ENCODE data around the gene CADM1. TPM values are rescaled to one million over a fixed set of nuclear protein-coding genes. Genes with fewer than 3 reads are reported as not detected.

Gene CADM1
- total RNA-seq, 2 donors from 2014 or later = 49.6 to 137 TPM

- no peaks in the 10 kb centered on the region for H3K4me1 ChIP-seq (replicated peaks)
- no peak for DNase-seq (ENCODE audit: low spot score)
- H3K9me3 ChIP-seq = no peaks in the 10 kb centered on the region
- 87% methylated on average over 1 of the region's 1 CpG for WGBS
- H3K36me3 ChIP-seq = no peaks in the 10 kb centered on the region
- no peak overlapping the region for H3K27ac ChIP-seq
- intact Hi-C loops (cut with DNase I) = no loop called here
- H3K27me3 ChIP-seq (replicated peaks; ENCODE audit: insufficient read depth) = no peaks in the 10 kb centered on the region
- no peak for TF ChIP-seq POLR2A (IDR thresholded peaks at IDR 0.05)
- TF ChIP-seq, protein P1, sequence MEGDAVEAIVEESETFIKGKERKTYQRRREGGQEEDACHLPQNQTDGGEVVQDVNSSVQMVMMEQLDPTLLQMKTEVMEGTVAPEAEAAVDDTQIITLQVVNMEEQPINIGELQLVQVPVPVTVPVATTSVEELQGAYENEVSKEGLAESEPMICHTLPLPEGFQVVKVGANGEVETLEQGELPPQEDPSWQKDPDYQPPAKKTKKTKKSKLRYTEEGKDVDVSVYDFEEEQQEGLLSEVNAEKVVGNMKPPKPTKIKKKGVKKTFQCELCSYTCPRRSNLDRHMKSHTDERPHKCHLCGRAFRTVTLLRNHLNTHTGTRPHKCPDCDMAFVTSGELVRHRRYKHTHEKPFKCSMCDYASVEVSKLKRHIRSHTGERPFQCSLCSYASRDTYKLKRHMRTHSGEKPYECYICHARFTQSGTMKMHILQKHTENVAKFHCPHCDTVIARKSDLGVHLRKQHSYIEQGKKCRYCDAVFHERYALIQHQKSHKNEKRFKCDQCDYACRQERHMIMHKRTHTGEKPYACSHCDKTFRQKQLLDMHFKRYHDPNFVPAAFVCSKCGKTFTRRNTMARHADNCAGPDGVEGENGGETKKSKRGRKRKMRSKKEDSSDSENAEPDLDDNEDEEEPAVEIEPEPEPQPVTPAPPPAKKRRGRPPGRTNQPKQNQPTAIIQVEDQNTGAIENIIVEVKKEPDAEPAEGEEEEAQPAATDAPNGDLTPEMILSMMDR (IDR thresholded peaks at IDR 0.05) = no peak
- no peak for TF ChIP-seq POLR2AphosphoS5 (IDR thresholded peaks at IDR 0.05)
- no peak overlapping the region for H3K4me3 ChIP-seq
These were observed 143.2 kb downstream of the CADM1 start for GRCh38 chr11:115361025-115361424.

GRCh38 chr11:115360186-115360824 lies 143.9 kb downstream of the CADM1 start:
- Histone ChIP-seq H3K4me3 (no peak overlapping the region), H3K27me3 (replicated peaks; ENCODE audit: insufficient read depth) (no peaks in the 10 kb centered on the region), H3K27ac (no peak overlapping the region), H3K4me1 (replicated peaks) (no peaks in the 10 kb centered on the region), H3K36me3 (no peaks in the 10 kb centered on the region), H3K9me3 (no peaks in the 10 kb centered on the region)
- TF ChIP-seq POLR2AphosphoS5 (IDR thresholded peaks at IDR 0.05) (no peak), POLR2A (IDR thresholded peaks at IDR 0.05) (no peak)
- TF ChIP-seq, protein P1 (IDR thresholded peaks at IDR 0.05) = no peak
- intact Hi-C loops (cut with DNase I) = no loop called here
- no peak for DNase-seq (ENCODE audit: low spot score)
- WGBS = 74% methylated on average over 7 of the region's 7 CpGs

- intact Hi-C loops (cut with DNase I) = no loop called here
- H3K9me3 ChIP-seq = no peaks in the 10 kb centered on the region
- TF ChIP-seq, protein P1 (IDR thresholded peaks at IDR 0.05) = no peak
- H3K36me3 ChIP-seq = no peaks in the 10 kb centered on the region
- DNase-seq (ENCODE audit: low spot score) = no peak
- no peak overlapping the region for H3K4me3 ChIP-seq
- no peaks in the 10 kb centered on the region for H3K4me1 ChIP-seq (replicated peaks)
- no peak overlapping the region for H3K27ac ChIP-seq
- no peaks in the 10 kb centered on the region for H3K27me3 ChIP-seq (replicated peaks; ENCODE audit: insufficient read depth)
- WGBS = 7% methylated on average over 5 of the region's 5 CpGs
These were observed 147.1 kb downstream of the CADM1 start for GRCh38 chr11:115357066-115357465.

DNA sequence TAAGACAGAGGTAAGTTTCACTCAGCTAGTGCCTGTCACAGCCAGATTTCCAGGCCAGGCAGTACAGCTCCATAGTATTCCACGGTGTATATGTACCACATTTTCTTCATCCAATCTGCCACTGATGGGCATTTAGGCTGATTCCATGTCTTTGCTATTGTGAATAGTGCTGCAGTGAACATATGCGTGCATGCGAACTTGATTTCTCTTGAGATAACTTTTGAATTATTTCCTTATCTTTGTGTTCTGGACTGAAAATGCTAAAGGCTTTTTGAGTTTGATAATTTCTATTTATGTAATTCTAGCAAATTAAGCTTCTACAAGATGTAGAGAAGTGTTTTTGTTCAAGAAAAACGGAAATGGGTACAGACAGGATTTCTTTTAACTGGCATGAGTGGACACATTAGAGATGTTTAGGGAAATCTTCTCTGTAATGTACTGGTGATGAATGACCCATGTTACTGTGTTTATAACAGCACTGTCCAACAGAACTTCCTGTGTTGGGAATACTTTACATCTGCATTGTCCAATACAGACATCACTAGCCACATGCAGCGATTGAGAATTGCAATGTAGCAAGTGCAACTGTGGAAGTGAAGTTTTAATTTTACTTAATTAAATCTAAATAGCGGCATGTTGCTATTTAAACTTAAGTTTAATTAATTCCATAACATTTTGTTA lies 151.3 kb downstream of the CADM1 start:
- 86% methylated on average over 6 of the region's 6 CpGs for WGBS
- TF ChIP-seq POLR2AphosphoS5 (IDR thresholded peaks at IDR 0.05) (no peak), POLR2A (IDR thresholded peaks at IDR 0.05) (no peak)
- TF ChIP-seq, protein P1 (IDR thresholded peaks at IDR 0.05) = no peak
- intact Hi-C loops (cut with DNase I) = no loop called here
- H3K36me3 ChIP-seq = no peaks in the 10 kb centered on the region
- no peaks in the 10 kb centered on the region for H3K4me1 ChIP-seq (replicated peaks)
- H3K4me3 ChIP-seq = no peak overlapping the region
- no peak overlapping the region for H3K27ac ChIP-seq
- H3K9me3 ChIP-seq = no peaks in the 10 kb centered on the region
- no peak for DNase-seq (ENCODE audit: low spot score)
- H3K27me3 ChIP-seq (replicated peaks; ENCODE audit: insufficient read depth) = no peaks in the 10 kb centered on the region

All from prostate gland (tissue), 2 donors.